IMR-90 (cell line): ENCODE measurements around the gene RALGAPB. TPM values are rescaled to one million over a fixed set of nuclear protein-coding genes. Genes with fewer than 3 reads are reported as not detected.

Source experiments
- ATAC-seq: fragments of 200-7000 bp; cut with Tn5 transposase; 2 replicates; pipeline ENCODE4 v1.9.1; 2020; ENCODE audit warnings: low read depth, mild to moderate bottlenecking, moderate library complexity
- BruUV-seq: library from RNA; stranded (reverse); fragments of 400-500 nt; replicated peaks from 2 replicates; lab custom pipeline; 2021; lab: Mats Ljungman, UMichigan
- CTCF ChIA-PET: fragments of 300-600 bp; formaldehyde crosslinking; extraction: SDS; loops from one replicate; lab custom pipeline; 2021; ENCODE audit warnings: antibody characterized with exemption; lab: Yijun Ruan, JAX
- POLR2A ChIA-PET: fragments of 300-600 bp; sonication (Branson Sonifier 250); formaldehyde crosslinking; loops from one replicate; lab custom pipeline; 2022; ENCODE audit warnings: antibody characterized with exemption; ENCODE audit not compliant: unreplicated experiment; lab: Charles Lee
- DNase-seq: peaks from one replicate; pipeline ENCODE4 v3.0.0; 2013
- H2AFZ ChIP-seq: replicated peaks from 2 replicates; pipeline ENCODE3; 2013; ENCODE audit warnings: low read length, mild to moderate bottlenecking; ENCODE audit not compliant: poor library complexity
- H2AK5ac ChIP-seq: 2 replicates; pipeline ENCODE4 v1.6.1; 2013; ENCODE audit warnings: low read depth, low read length, inconsistent platforms
- H2AK9ac ChIP-seq: replicated peaks from 2 replicates; pipeline ENCODE3; 2013; ENCODE audit warnings: mild to moderate bottlenecking, low read depth, low read length, moderate library complexity; ENCODE audit not compliant: poor library complexity
- H2BK120ac ChIP-seq: 2 replicates; pipeline ENCODE4 v1.6.1; 2013; ENCODE audit warnings: low read depth, low read length, inconsistent platforms
- H2BK15ac ChIP-seq: 3 replicates; pipeline ENCODE4 v1.6.1; 2013; ENCODE audit warnings: low read depth, low read length, inconsistent platforms
- H2BK20ac ChIP-seq: 2 replicates; pipeline ENCODE4 v1.6.1; 2013; ENCODE audit warnings: low read depth, mild to moderate bottlenecking, inconsistent platforms, low read length, moderate library complexity
- H2BK5ac ChIP-seq: 2 replicates; pipeline ENCODE4 v1.6.1; 2013; ENCODE audit warnings: mild to moderate bottlenecking, low read depth, low read length, inconsistent platforms; ENCODE audit not compliant: poor library complexity, severe bottlenecking
- H3K14ac ChIP-seq: replicated peaks from 2 replicates; pipeline ENCODE4 v1.6.1; 2013; ENCODE audit warnings: low read depth, low read length, inconsistent platforms
- H3K18ac ChIP-seq: 2 replicates; pipeline ENCODE4 v1.6.1; 2013; ENCODE audit warnings: low read depth, low read length, control low read depth
- H3K23ac ChIP-seq: 2 replicates; pipeline ENCODE4 v1.6.1; 2013; ENCODE audit warnings: low read depth, low read length, inconsistent platforms
- H3K27ac ChIP-seq: 2 replicates; pipeline ENCODE4 v1.5.1; 2013; ENCODE audit warnings: mild to moderate bottlenecking, control low read depth, low read length; ENCODE audit not compliant: insufficient read depth
- H3K27me3 ChIP-seq: 2 replicates; pipeline ENCODE4 v1.6.1; 2013; ENCODE audit warnings: low read length; ENCODE audit not compliant: control insufficient read depth, insufficient read depth
- H3K36me3 ChIP-seq: 2 replicates; pipeline ENCODE4 v1.6.1; 2013; ENCODE audit warnings: low read length, mixed read lengths; ENCODE audit not compliant: control insufficient read depth, insufficient read depth
- H3K4ac ChIP-seq: 2 replicates; pipeline ENCODE4 v1.6.1; 2013; ENCODE audit warnings: low read depth, low read length, inconsistent platforms
- H3K4me1 ChIP-seq: 2 replicates; pipeline ENCODE4 v1.6.1; 2013; ENCODE audit warnings: low read length, mixed read lengths; ENCODE audit not compliant: control insufficient read depth, insufficient read depth
- H3K4me2 ChIP-seq: 2 replicates; pipeline ENCODE4 v1.6.1; 2013; ENCODE audit warnings: low read depth, mild to moderate bottlenecking, control low read depth, low read length, moderate library complexity
- H3K4me3 ChIP-seq: 2 replicates; pipeline ENCODE4 v1.5.1; 2013; ENCODE audit warnings: low read depth, mild to moderate bottlenecking, control low read depth, low read length, moderate library complexity; ENCODE audit not compliant: insufficient read depth
- H3K56ac ChIP-seq: 2 replicates; pipeline ENCODE4 v1.6.1; 2013; ENCODE audit warnings: low read length, inconsistent platforms; ENCODE audit not compliant: insufficient read depth; ENCODE audit errors: extremely low read depth
- H3K79me1 ChIP-seq, 2 experiments: 2 replicates each; pipeline ENCODE4 v1.6.1; 2013; ENCODE audit warnings: low read length in 2 of 2, inconsistent platforms in 1 of 2, low read depth in 1 of 2
- H3K9ac ChIP-seq: 2 replicates; pipeline ENCODE4 v1.6.1; 2013; ENCODE audit warnings: low read depth, low read length, control low read depth
- H3K9me1 ChIP-seq: 2 replicates; pipeline ENCODE4 v1.6.1; 2013; ENCODE audit warnings: low read length, inconsistent platforms; ENCODE audit not compliant: insufficient read depth
- H3K9me3 ChIP-seq: 2 replicates; pipeline ENCODE4 v1.6.1; 2013; ENCODE audit warnings: low read length; ENCODE audit not compliant: control insufficient read depth, insufficient read depth
- H4K20me1 ChIP-seq: 2 replicates; pipeline ENCODE4 v1.6.1; 2013; ENCODE audit warnings: low read length, inconsistent platforms; ENCODE audit not compliant: insufficient read depth
- H4K5ac ChIP-seq: 2 replicates; pipeline ENCODE4 v1.6.1; 2013; ENCODE audit warnings: mild to moderate bottlenecking, low read depth, low read length, control low read depth
- H4K8ac ChIP-seq, 2 experiments: 2 replicates each; pipeline ENCODE4 v1.6.1; 2013; ENCODE audit warnings: low read depth in 2 of 2, low read length in 2 of 2, control low read depth in 1 of 2, inconsistent platforms in 1 of 2
- H4K91ac ChIP-seq: 2 replicates; pipeline ENCODE4 v1.6.1; 2013; ENCODE audit warnings: low read depth, low read length, inconsistent platforms; ENCODE audit not compliant: insufficient read depth
- BHLHE40 ChIP-seq: fragments of 150-350 bp; IDR thresholded peaks from 2 replicates; pipeline ENCODE4 v1.6.1; 2016; ENCODE audit warnings: mild to moderate bottlenecking, low read depth, low read length
- CHD1 ChIP-seq: IDR thresholded peaks from 2 replicates; pipeline ENCODE4 v1.6.1; 2012; ENCODE audit warnings: low read depth, low read length, improper control_type of control experiment
- CTCF ChIP-seq: conservative IDR thresholded peaks from 2 replicates; pipeline ENCODE4 v1.5.1; 2012; ENCODE audit warnings: mild to moderate bottlenecking, low read depth, low read length, improper control_type of control experiment
- ELK1 ChIP-seq: fragments of 150-350 bp; IDR thresholded peaks from 2 replicates; pipeline ENCODE4 v1.6.1; 2016; ENCODE audit warnings: low read depth, mild to moderate bottlenecking, low read length, moderate library complexity, borderline replicate concordance
- FOS ChIP-seq: fragments of 150-350 bp; IDR thresholded peaks from 2 replicates; pipeline ENCODE4 v1.6.1; 2016; ENCODE audit warnings: low read depth, low read length
- MAFK ChIP-seq: IDR thresholded peaks from 2 replicates; pipeline ENCODE4 v1.6.1; 2012; ENCODE audit warnings: low read depth, low read length, improper control_type of control experiment
- MAZ ChIP-seq: IDR thresholded peaks from 2 replicates; pipeline ENCODE4 v1.6.1; 2012; ENCODE audit warnings: low read depth, mild to moderate bottlenecking, low read length, improper control_type of control experiment, moderate library complexity, borderline replicate concordance
- MXI1 ChIP-seq: IDR thresholded peaks from 2 replicates; pipeline ENCODE4 v1.6.1; 2012; ENCODE audit warnings: low read depth, mild to moderate bottlenecking, low read length, moderate library complexity, borderline replicate concordance
- NFE2L2 ChIP-seq: fragments of 150-350 bp; IDR thresholded peaks from 2 replicates; pipeline ENCODE4 v1.6.1; 2016; ENCODE audit warnings: low read depth, mild to moderate bottlenecking, low read length
- RCOR1 ChIP-seq: IDR thresholded peaks from 2 replicates; pipeline ENCODE4 v1.6.1; 2012; ENCODE audit warnings: mild to moderate bottlenecking, low read length, improper control_type of control experiment; ENCODE audit not compliant: insufficient replicate concordance
- USF2 ChIP-seq: fragments of 150-350 bp; IDR thresholded peaks from 2 replicates; pipeline ENCODE4 v1.6.1; 2017; ENCODE audit warnings: mild to moderate bottlenecking, antibody characterized with exemption, low read length, low read depth
- WGBS, 2 experiments: methylation state at CpG; one replicate each; pipeline versions ENCODE4 v1.1.5 to v1.1.7; 2013; ENCODE audit warnings: missing lambda C conversion rate in 2 of 2; ENCODE audit not compliant: insufficient read length in 1 of 2; ENCODE audit errors: extremely low coverage in 2 of 2; 5-methylcytosine and 5-hydroxymethylcytosine counted together
- dilution Hi-C: fragments of 300-500 bp; cut with HindIII; formaldehyde crosslinking; loops from one replicate; pipeline ENCODE4 v1.14.3; 2018; ENCODE audit warnings: low sequenced_read_pairs; ENCODE audit not compliant: unreplicated experiment
- in situ Hi-C: fragments of 300-500 bp; cut with MboI; formaldehyde crosslinking; loops from 3 replicates; pipeline ENCODE4 v1.14.3; 2019; ENCODE audit warnings: low sequenced_read_pairs, inconsistent platforms, mixed read lengths
- intact Hi-C: fragments of 100-400 bp; cut with micrococcal nuclease; formaldehyde crosslinking; loops from 2 replicates; pipeline ENCODE4 v1.10.0; 2022
- polyA plus RNA-seq, 3 experiments: library from polyadenylated mRNA; depleted of rRNA; stranded (reverse); fragments of >200 nt; gene quantifications; 2 replicates each; pipeline ENCODE4 v1.2.3, GENCODE V29; 2012; ENCODE audit warnings: low replicate concordance in 1 of 3
- total RNA-seq: library from RNA; depleted of rRNA; stranded (reverse); fragments of >200 nt; gene quantifications from 2 replicates; pipeline ENCODE4 v1.2.3, GENCODE V29; 2012

The RALGAPB gene
- total and polyA plus RNA-seq, 2 of the 4 experiments (the other 2 are of a cell fraction) = 12.7 to 30.3 TPM

- H3K14ac ChIP-seq = no peak overlapping the region
- H3K4me2 ChIP-seq = no peak overlapping the region
- no peaks in the 10 kb centered on the region for H3K9me3 ChIP-seq
- H3K4me3 ChIP-seq = no peak overlapping the region
- ChIA-PET CTCF (no interaction called here), POLR2A (no interaction called here)
- dilution Hi-C loops (no loop called here), in situ Hi-C loops (loop anchor here (25.0 kb wide), 1 partner anchor 271 kb away; the partner anchor contains the start of gene ACTR5), intact Hi-C loops (no loop called here)
- no peak overlapping the region for H2BK5ac ChIP-seq
- DNase-seq (no peak), ATAC-seq (no peak)
- no peaks in the 10 kb centered on the region for H3K9me1 ChIP-seq
- H3K23ac ChIP-seq = no peak overlapping the region
- no peaks in the 10 kb centered on the region for H3K36me3 ChIP-seq
- no peak overlapping the region for H2AK5ac ChIP-seq
- no peaks in the 10 kb centered on the region for H3K4me1 ChIP-seq
- no peak overlapping the region for H2AK9ac ChIP-seq
- H3K79me1 ChIP-seq = no peaks in the 10 kb centered on the region
- TF ChIP-seq CHD1 = no peak
- no peak for TF ChIP-seq ELK1
- no peak for TF ChIP-seq BHLHE40
- no peak for TF ChIP-seq USF2
- TF ChIP-seq CTCF = no peak
- TF ChIP-seq MAFK = no peak
- no peak for TF ChIP-seq NFE2L2
- no peak for TF ChIP-seq MAZ
- no peak for TF ChIP-seq RCOR1
- no peak for TF ChIP-seq FOS
- TF ChIP-seq MXI1 = no peak
- no peak overlapping the region for H3K18ac ChIP-seq
- no peak overlapping the region for H3K27ac ChIP-seq
- H3K9ac ChIP-seq = no peak overlapping the region
- no peak overlapping the region for H2BK15ac ChIP-seq
- no peaks in the 10 kb centered on the region for H4K20me1 ChIP-seq
- H2AFZ ChIP-seq = no peak overlapping the region
- BruUV-seq = no TSS peak
- H4K91ac ChIP-seq = no peak overlapping the region
- H3K4ac ChIP-seq = no peak overlapping the region
- whole genome bisulfite sequencing, 2 experiments = no CpG with 5 or more reads among the region's 2 CpGs
- no peak overlapping the region for H4K5ac ChIP-seq
- H2BK20ac ChIP-seq = no peak overlapping the region
- no peak overlapping the region for H3K56ac ChIP-seq
- peaks cover 4% of the 10 kb centered on the region; the same call in 1 of the 2 replicates for H3K27me3 ChIP-seq
- H2BK120ac ChIP-seq = no peak overlapping the region
- no peak overlapping the region for H4K8ac ChIP-seq
Measured at GRCh38 chr20:38466171-38466570, 6.5 kb upstream of the RALGAPB start.
